ENCODE results near the gene DISC1.

Gene DISC1

GRCh38 chr1:231597971-231598370 is 28.6 kb upstream of the DISC1 start:
- Mint-ChIP-seq H3K27ac (no peak overlapping the region), H3K4me3 (no peak overlapping the region), H3K9me3 (no peaks in the 10 kb centered on the region), H3K36me3 (no peaks in the 10 kb centered on the region), H3K27me3 (no peaks in the 10 kb centered on the region), H3K4me1 (peaks cover 7% of the 10 kb centered on the region)
- DNase-seq = no peak
- CTCF ChIA-PET = interaction anchor here (0.8 to 2.4 kb wide), 2 partner anchors 241 to 283 kb away, joined by 7 read pairs; no protein-coding TSS in a partner anchor

GRCh38 chr1:231600458-231600976 is 26.1 kb upstream of the DISC1 start:
- DNase-seq = no peak
- Mint-ChIP-seq H3K36me3 (no peaks in the 10 kb centered on the region), H3K27ac (no peak overlapping the region), H3K27me3 (no peaks in the 10 kb centered on the region), H3K9me3 (no peaks in the 10 kb centered on the region), H3K4me1 (peaks cover 23% of the 10 kb centered on the region), H3K4me3 (no peak overlapping the region)
- CTCF ChIA-PET = interaction anchor here (0.6 to 1.3 kb wide), 6 partner anchors 9 to 317 kb away, joined by 3 to 5 read pairs (median 3); no protein-coding TSS in a partner anchor

- H3K4me1 Mint-ChIP-seq = peaks cover 19% of the 10 kb centered on the region
- CTCF ChIA-PET = interaction anchor here (0.6 to 1.4 kb wide), 4 partner anchors 12 to 247 kb away, joined by 3 to 7 read pairs (median 4); no protein-coding TSS in a partner anchor
- no peak overlapping the region for H3K27ac Mint-ChIP-seq
These were observed 24.5 kb upstream of the DISC1 start for GRCh38 chr1:231601824-231602672.

GRCh38 chr1:231602673-231602984 is 24.0 kb upstream of the DISC1 start:
- H3K4me3 Mint-ChIP-seq = no peak overlapping the region
- H3K27ac Mint-ChIP-seq = no peak overlapping the region
- H3K36me3 Mint-ChIP-seq = no peaks in the 10 kb centered on the region
- peaks cover 4% of the 10 kb centered on the region for H3K27me3 Mint-ChIP-seq
- H3K9me3 Mint-ChIP-seq = no peaks in the 10 kb centered on the region
- DNase-seq = no peak
- CTCF ChIA-PET = interaction anchor here (0.6 to 1.4 kb wide), 3 partner anchors 15 to 268 kb away, joined by 3 to 5 read pairs (median 3); no protein-coding TSS in a partner anchor
- peaks cover 19% of the 10 kb centered on the region for H3K4me1 Mint-ChIP-seq

More at GRCh38 chr1:231601824-231602672, 24.5 kb upstream of the DISC1 start:
- Mint-ChIP-seq H3K27me3 (peaks cover 4% of the 10 kb centered on the region), H3K4me3 (no peak overlapping the region), H3K9me3 (no peaks in the 10 kb centered on the region), H3K36me3 (no peaks in the 10 kb centered on the region)
- no peak for DNase-seq

GRCh38 chr1:231603598-231604275 is 22.9 kb upstream of the DISC1 start:
- H3K27ac Mint-ChIP-seq = peak overlapping the region; percentile 86
- H3K27me3 Mint-ChIP-seq = peaks cover 11% of the 10 kb centered on the region

GRCh38 chr1:231604276-231604621 is 22.3 kb upstream of the DISC1 start:
- Mint-ChIP-seq H3K9me3 (no peaks in the 10 kb centered on the region), H3K27ac (peak overlapping the region; percentile 86), H3K36me3 (no peaks in the 10 kb centered on the region), H3K4me1 (peaks cover 19% of the 10 kb centered on the region), H3K4me3 (peak overlapping the region; percentile 90), H3K27me3 (peaks cover 11% of the 10 kb centered on the region)
- CTCF ChIA-PET = interaction anchor here (1.1 to 2.4 kb wide), 4 partner anchors 245 to 269 kb away, joined by 3 to 6 read pairs (median 5); no protein-coding TSS in a partner anchor
- DNase-seq = no peak

More at GRCh38 chr1:231603598-231604275, 22.9 kb upstream of the DISC1 start:
- Mint-ChIP-seq H3K36me3 (no peaks in the 10 kb centered on the region), H3K9me3 (no peaks in the 10 kb centered on the region), H3K4me1 (peaks cover 19% of the 10 kb centered on the region), H3K4me3 (peak overlapping the region; percentile 90)
- DNase-seq = peak; percentile 56
- CTCF ChIA-PET = interaction anchor here (0.6 to 1.4 kb wide), 9 partner anchors 9 to 269 kb away, joined by 3 to 5 read pairs (median 4); no protein-coding TSS in a partner anchor

- DNase-seq = no peak
- no peak overlapping the region for H3K4me3 Mint-ChIP-seq
- H3K9me3 Mint-ChIP-seq = no peaks in the 10 kb centered on the region
- peaks cover 20% of the 10 kb centered on the region for H3K4me1 Mint-ChIP-seq
- no peak overlapping the region for H3K27ac Mint-ChIP-seq
- CTCF ChIA-PET = interaction anchor here (0.8 to 2.4 kb wide), 6 partner anchors 14 to 290 kb away, joined by 3 to 6 read pairs (median 4); no protein-coding TSS in a partner anchor
- H3K36me3 Mint-ChIP-seq = peaks cover 5% of the 10 kb centered on the region
- H3K27me3 Mint-ChIP-seq = peaks cover 18% of the 10 kb centered on the region
These were observed 21.2 kb upstream of the DISC1 start for GRCh38 chr1:231605149-231606100.

- Mint-ChIP-seq H3K4me1 (peaks cover 33% of the 10 kb centered on the region), H3K4me3 (no peak overlapping the region), H3K27ac (no peak overlapping the region)
These were observed 19.9 kb upstream of the DISC1 start for GRCh38 chr1:231606712-231607111.

GRCh38 chr1:231610388-231610787 is 16.2 kb upstream of the DISC1 start:
- Mint-ChIP-seq H3K27ac (no peak overlapping the region), H3K27me3 (peaks cover 24% of the 10 kb centered on the region), H3K36me3 (peaks cover 24% of the 10 kb centered on the region), H3K4me1 (peaks cover 53% of the 10 kb centered on the region), H3K4me3 (no peak overlapping the region), H3K9me3 (peaks cover 18% of the 10 kb centered on the region)
- no peak for DNase-seq
- CTCF ChIA-PET = no interaction called here

More at GRCh38 chr1:231606712-231607111, 19.9 kb upstream of the DISC1 start:
- Mint-ChIP-seq H3K9me3 (peaks cover 4% of the 10 kb centered on the region), H3K36me3 (peaks cover 10% of the 10 kb centered on the region), H3K27me3 (peaks cover 24% of the 10 kb centered on the region)
- CTCF ChIA-PET = interaction anchor here (0.7 to 2.4 kb wide), 7 partner anchors 15 to 585 kb away, joined by 3 to 6 read pairs (median 4); partner anchors contain the start of genes EXOC8 and SPRTN
- DNase-seq = no peak

GRCh38 chr1:231611111-231611510 is 15.5 kb upstream of the DISC1 start:
- CTCF ChIA-PET = no interaction called here
- Mint-ChIP-seq H3K4me3 (no peak overlapping the region), H3K27ac (peak overlapping the region; percentile 51), H3K36me3 (peaks cover 24% of the 10 kb centered on the region), H3K9me3 (peaks cover 18% of the 10 kb centered on the region), H3K4me1 (peaks cover 55% of the 10 kb centered on the region), H3K27me3 (peaks cover 22% of the 10 kb centered on the region)
- no peak for DNase-seq

GRCh38 chr1:231611851-231612250 is 14.7 kb upstream of the DISC1 start:
- H3K27me3 Mint-ChIP-seq = peaks cover 21% of the 10 kb centered on the region
- H3K4me3 Mint-ChIP-seq = peak overlapping the region; percentile 32
- H3K27ac Mint-ChIP-seq = peak overlapping the region; percentile 91
- CTCF ChIA-PET = no interaction called here
- DNase-seq = no peak
- H3K9me3 Mint-ChIP-seq = peaks cover 18% of the 10 kb centered on the region
- peaks cover 24% of the 10 kb centered on the region for H3K36me3 Mint-ChIP-seq
- H3K4me1 Mint-ChIP-seq = peaks cover 58% of the 10 kb centered on the region

GRCh38 chr1:231612393-231613089 is 14.0 kb upstream of the DISC1 start:
- CTCF ChIA-PET = interaction anchor here (1.0 to 1.5 kb wide), 2 partner anchors 10 to 17 kb away, joined by 3 to 4 read pairs; no protein-coding TSS in a partner anchor
- Mint-ChIP-seq H3K27ac (peak overlapping the region; percentile 91), H3K9me3 (peaks cover 18% of the 10 kb centered on the region), H3K4me1 (peaks cover 58% of the 10 kb centered on the region), H3K27me3 (peaks cover 25% of the 10 kb centered on the region), H3K4me3 (peak overlapping the region; percentile 32), H3K36me3 (peaks cover 24% of the 10 kb centered on the region)
- peak; percentile 81 for DNase-seq

Measured in activated naive CD4-positive, alpha-beta T cell treated with anti-CD3 and anti-CD28 coated beads, Interleukin-2, amount 10 ng/mL, durations not matched to agents 7 days and 5 days (primary cell).